ENCODE measurements around the gene MAPK8IP1.

DNA sequence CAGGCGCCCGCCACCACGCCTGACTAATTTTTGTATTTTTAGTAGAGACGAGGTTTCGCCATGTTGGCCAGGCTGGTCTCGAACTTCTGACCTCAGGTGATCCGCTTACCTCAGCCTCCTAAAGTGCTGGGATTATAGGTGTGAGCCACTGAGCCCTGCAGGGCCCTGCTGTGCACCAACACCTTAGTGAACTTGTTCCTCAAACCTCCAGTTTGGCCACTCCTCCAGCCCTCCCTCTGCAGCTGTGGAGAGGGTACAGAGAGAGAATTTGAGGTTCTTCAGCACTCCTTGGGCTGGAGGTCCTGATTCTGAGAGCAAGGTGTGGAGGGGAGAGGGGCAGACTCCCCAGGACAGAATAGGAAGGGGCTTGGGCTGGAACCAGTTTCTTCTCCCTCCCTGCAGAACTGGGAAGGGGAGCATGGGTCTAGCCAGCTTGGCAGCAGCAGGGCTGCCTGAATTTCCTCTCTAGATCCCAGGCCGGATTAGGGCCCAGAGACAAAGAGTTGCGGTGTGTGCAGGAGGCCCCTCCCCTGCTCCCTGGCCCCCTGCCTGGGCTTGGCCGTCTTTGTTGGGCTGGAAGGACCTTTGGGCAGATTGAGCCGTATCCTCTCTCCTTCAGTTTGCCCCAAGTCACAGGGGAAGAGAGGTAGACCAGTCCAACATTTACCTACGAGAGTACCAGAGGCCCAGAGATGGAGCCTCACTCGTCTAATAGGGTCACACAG, 34.5 kb downstream of the MAPK8IP1 start:
- TF ChIP-seq, protein P1, sequence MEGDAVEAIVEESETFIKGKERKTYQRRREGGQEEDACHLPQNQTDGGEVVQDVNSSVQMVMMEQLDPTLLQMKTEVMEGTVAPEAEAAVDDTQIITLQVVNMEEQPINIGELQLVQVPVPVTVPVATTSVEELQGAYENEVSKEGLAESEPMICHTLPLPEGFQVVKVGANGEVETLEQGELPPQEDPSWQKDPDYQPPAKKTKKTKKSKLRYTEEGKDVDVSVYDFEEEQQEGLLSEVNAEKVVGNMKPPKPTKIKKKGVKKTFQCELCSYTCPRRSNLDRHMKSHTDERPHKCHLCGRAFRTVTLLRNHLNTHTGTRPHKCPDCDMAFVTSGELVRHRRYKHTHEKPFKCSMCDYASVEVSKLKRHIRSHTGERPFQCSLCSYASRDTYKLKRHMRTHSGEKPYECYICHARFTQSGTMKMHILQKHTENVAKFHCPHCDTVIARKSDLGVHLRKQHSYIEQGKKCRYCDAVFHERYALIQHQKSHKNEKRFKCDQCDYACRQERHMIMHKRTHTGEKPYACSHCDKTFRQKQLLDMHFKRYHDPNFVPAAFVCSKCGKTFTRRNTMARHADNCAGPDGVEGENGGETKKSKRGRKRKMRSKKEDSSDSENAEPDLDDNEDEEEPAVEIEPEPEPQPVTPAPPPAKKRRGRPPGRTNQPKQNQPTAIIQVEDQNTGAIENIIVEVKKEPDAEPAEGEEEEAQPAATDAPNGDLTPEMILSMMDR (IDR thresholded peaks at IDR 0.05): no peak
- TF ChIP-seq POLR2A (IDR thresholded peaks at IDR 0.05): no peak
